Measurements from ENCODE around the gene NPHP3.

The NPHP3 gene

DNA sequence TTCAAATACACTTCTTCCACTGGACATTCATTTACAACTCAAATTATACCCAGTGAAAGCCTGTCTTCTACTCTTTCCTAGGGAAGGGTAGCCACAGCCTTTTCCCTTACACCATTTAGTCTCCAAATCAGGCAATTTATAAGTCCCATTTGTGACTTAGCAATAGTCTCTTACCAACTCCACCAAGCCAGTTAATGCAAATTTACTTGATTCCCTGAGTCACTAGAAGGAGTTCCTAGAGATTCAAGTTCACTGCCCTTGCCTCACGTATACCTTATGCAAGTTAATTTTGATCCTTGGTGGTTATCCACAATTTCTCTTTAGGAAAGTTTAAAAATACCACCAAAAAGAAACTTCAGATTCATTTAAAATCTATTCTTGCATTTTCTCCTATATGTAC lies 16.1 kb upstream of the NPHP3 start:
- ATAC-seq (ENCODE audit: low read depth) (no peak), DNase-seq (ENCODE audit: low spot score) (no peak)
- TF ChIP-seq, protein P1, sequence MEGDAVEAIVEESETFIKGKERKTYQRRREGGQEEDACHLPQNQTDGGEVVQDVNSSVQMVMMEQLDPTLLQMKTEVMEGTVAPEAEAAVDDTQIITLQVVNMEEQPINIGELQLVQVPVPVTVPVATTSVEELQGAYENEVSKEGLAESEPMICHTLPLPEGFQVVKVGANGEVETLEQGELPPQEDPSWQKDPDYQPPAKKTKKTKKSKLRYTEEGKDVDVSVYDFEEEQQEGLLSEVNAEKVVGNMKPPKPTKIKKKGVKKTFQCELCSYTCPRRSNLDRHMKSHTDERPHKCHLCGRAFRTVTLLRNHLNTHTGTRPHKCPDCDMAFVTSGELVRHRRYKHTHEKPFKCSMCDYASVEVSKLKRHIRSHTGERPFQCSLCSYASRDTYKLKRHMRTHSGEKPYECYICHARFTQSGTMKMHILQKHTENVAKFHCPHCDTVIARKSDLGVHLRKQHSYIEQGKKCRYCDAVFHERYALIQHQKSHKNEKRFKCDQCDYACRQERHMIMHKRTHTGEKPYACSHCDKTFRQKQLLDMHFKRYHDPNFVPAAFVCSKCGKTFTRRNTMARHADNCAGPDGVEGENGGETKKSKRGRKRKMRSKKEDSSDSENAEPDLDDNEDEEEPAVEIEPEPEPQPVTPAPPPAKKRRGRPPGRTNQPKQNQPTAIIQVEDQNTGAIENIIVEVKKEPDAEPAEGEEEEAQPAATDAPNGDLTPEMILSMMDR (IDR thresholded peaks at IDR 0.05; ENCODE audit: poor library complexity, severe bottlenecking): no peak
- Histone ChIP-seq H3K4me3 (ENCODE audit: severe bottlenecking) (no peak overlapping the region), H3K27ac (ENCODE audit: poor library complexity, severe bottlenecking) (no peak overlapping the region), H3K9me3 (ENCODE audit: severe bottlenecking) (no peaks in the 10 kb centered on the region), H3K27me3 (ENCODE audit: insufficient read depth, poor library complexity, severe bottlenecking) (peaks cover 55% of the 10 kb centered on the region), H3K36me3 (ENCODE audit: low read depth) (no peaks in the 10 kb centered on the region), H3K4me1 (ENCODE audit: insufficient read depth, poor library complexity, severe bottlenecking) (no peaks in the 10 kb centered on the region)

DNA sequence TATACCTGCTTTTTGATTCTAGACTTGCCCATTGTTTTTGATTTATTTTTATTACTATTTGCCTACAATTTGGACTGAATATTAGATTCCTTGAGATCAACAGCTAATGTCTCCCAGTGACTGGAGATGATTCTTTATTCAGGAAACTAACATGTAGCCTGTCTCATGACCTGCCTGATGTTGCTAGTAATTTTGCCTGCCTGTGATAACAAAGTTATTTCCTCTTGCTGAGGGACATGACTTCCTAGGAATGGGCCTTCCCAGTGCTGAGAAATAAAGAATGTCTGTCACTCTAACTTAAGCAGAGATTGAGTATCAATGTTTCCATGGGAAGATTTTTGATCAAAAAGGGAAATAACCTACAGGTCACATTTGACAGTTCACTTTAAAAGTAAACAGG lies 13.4 kb upstream of the NPHP3 start:
- Histone ChIP-seq H3K27me3 (ENCODE audit: insufficient read depth, poor library complexity, severe bottlenecking) (peaks cover 75% of the 10 kb centered on the region), H3K27ac (ENCODE audit: poor library complexity, severe bottlenecking) (no peak overlapping the region), H3K4me3 (ENCODE audit: severe bottlenecking) (no peak overlapping the region), H3K4me1 (ENCODE audit: insufficient read depth, poor library complexity, severe bottlenecking) (no peaks in the 10 kb centered on the region), H3K36me3 (ENCODE audit: low read depth) (no peaks in the 10 kb centered on the region), H3K9me3 (ENCODE audit: severe bottlenecking) (no peaks in the 10 kb centered on the region)
- DNase-seq (ENCODE audit: low spot score): no peak
- ATAC-seq (ENCODE audit: low read depth): no peak
- TF ChIP-seq, protein P1 (IDR thresholded peaks at IDR 0.05; ENCODE audit: poor library complexity, severe bottlenecking): no peak

DNA sequence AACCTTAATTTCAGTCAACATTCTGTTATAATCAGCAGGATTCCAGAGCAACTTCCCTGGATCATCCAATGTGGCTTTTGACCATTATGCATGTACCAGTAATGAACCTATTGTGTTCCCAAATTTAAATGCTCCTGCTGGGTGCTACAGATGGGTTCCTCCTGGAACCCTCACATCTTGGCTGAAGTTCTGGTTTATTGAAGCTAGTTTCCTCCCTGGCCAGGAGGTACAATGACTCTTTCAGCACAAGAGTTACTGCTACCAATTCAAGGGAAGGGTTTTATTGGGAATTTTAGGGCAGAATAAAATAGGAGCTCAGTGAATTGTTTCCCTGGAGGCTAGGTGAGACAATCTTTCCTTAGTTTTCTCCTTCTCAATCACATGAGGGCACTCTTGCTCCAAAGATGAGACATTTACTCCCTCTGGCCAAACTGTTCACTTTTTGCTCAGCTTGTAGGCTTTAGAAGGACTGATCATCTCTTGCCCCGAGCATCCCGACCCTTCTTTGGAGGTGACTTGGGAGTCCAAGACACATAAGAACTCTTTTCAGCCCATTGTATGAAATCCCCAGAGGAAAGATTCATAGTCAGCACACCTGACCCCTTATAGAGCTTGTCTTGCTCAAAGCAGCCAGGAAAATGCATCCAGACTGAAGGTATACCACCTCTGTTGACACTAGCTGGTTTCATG lies 8.8 kb upstream of the NPHP3 start:
- DNase-seq (ENCODE audit: low spot score) (no peak), ATAC-seq (ENCODE audit: low read depth) (peak; percentile 84)
- H3K27me3 ChIP-seq (ENCODE audit: insufficient read depth, poor library complexity, severe bottlenecking): peaks cover 43% of the 10 kb centered on the region
- no peaks in the 10 kb centered on the region for H3K36me3 ChIP-seq (ENCODE audit: low read depth)
- H3K4me3 ChIP-seq (ENCODE audit: severe bottlenecking): no peak overlapping the region
- TF ChIP-seq, protein P1 (IDR thresholded peaks at IDR 0.05; ENCODE audit: poor library complexity, severe bottlenecking): peak; percentile 54
- no peaks in the 10 kb centered on the region for H3K4me1 ChIP-seq (ENCODE audit: insufficient read depth, poor library complexity, severe bottlenecking)
- no peak overlapping the region for H3K27ac ChIP-seq (ENCODE audit: poor library complexity, severe bottlenecking)
- H3K9me3 ChIP-seq (ENCODE audit: severe bottlenecking): no peaks in the 10 kb centered on the region

DNA sequence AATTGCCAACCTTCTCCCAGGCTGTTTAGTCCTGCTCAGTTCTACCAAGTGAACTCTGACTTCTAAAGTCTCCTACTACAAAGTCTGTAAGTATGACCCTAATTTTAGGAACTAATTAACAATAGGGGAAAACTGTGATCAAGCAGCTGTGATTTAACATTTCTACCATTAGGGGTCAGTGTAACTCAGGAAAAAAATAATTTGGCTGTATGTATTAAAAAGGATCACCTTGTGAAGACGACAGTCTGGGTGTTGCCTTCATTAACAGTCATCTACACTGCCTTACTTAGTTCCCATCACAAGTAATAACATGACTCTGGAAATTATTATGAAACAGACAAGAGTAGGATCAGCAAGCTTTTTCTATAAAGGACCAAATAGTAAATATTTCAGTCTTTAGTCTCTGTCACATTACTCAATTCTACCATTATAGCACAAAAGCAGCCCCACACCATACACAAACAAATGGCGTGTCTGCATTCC lies 4.2 kb upstream of the NPHP3 start:
- Histone ChIP-seq H3K4me3 (ENCODE audit: severe bottlenecking) (no peak overlapping the region), H3K9me3 (ENCODE audit: severe bottlenecking) (no peaks in the 10 kb centered on the region), H3K4me1 (ENCODE audit: insufficient read depth, poor library complexity, severe bottlenecking) (peaks cover 5% of the 10 kb centered on the region), H3K27ac (ENCODE audit: poor library complexity, severe bottlenecking) (no peak overlapping the region), H3K36me3 (ENCODE audit: low read depth) (no peaks in the 10 kb centered on the region), H3K27me3 (ENCODE audit: insufficient read depth, poor library complexity, severe bottlenecking) (peaks cover 6% of the 10 kb centered on the region)
- TF ChIP-seq, protein P1 (IDR thresholded peaks at IDR 0.05; ENCODE audit: poor library complexity, severe bottlenecking): peak; percentile 84
- no peak for DNase-seq (ENCODE audit: low spot score)
- no peak for ATAC-seq (ENCODE audit: low read depth)

Measured in RWPE2 (cell line).